NCI-H345 (cell line): Measurements from ENCODE around the gene GGA3.
"Not testable (repeated sequence)": the region's sequence is repeated elsewhere in the genome, so short reads cannot be mapped to it uniquely, and the experiment has no call there.

Experiments
- DNase-seq: peaks from one replicate; lab custom pipeline; 2025; lab: John Stamatoyannopoulos, UW

Gene GGA3

DNA sequence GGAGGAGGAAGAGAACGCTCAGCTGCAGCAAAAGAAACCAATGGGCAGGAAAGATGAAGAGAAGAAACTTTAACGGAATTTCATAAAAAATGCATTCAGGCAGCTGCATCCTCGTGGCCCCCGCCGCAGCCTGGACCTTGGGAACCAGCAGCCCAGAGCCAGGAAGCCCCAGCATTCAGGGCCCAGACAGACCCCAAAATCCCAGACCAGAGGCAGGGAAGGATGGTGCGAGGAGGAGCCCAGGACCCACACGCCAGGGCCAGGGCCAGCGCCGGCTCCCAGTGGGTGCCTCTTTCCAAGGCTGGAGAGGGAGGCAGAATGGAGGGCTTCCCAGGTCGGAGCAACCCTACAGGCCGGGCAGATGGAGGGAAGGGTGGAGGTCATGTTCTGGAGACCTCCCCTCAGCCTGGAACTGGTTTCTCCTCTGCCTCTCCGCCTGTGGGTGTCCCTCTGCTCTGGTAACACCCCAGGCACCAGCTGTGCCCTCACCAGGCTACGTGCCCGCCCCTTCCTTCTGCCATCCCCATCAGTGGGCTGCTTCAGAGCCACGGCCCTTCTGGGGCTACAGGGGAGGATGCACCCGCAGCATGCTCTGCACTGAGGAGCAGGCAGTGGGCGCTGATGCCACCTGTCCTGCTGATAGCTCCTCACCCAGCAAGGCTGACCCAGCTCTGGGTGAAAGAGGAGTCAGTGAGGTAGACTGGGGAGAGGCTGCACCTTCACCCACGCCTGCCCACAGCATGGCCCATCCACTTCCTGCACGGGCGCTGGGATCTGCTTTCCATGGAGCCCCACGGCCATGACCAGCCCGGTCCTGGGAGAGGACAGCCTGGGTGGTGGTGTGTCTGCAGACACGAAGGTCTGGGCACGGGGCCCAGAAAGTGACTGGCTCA lies 10.8 kb upstream of the GGA3 start:
- no peak for DNase-seq

GRCh38 chr17:75271233-75271954 lies 10.0 kb upstream of the GGA3 start:
- DNase-seq = peak; percentile 90

GRCh38 chr17:75270966-75271232 lies 9.5 kb upstream of the GGA3 start, which contains the start of gene MIF4GD:
MIF4GD (minus strand) TSS chr17:75271231; CDS start chr17:75270195, 1,036 bp downstream.
- DNase-seq = no peak

GRCh38 chr17:75270218-75270965 lies 9.0 kb upstream of the GGA3 start:
- DNase-seq = peak; percentile 74

GRCh38 chr17:75269844-75270217 lies 8.4 kb upstream of the GGA3 start:
- DNase-seq = no peak

- peak; percentile 23 for DNase-seq
Measured at GRCh38 chr17:75267411-75268232, 6.2 kb upstream of the GGA3 start.

- no peak for DNase-seq
Measured at GRCh38 chr17:75267153-75267410, 5.7 kb upstream of the GGA3 start.

DNA sequence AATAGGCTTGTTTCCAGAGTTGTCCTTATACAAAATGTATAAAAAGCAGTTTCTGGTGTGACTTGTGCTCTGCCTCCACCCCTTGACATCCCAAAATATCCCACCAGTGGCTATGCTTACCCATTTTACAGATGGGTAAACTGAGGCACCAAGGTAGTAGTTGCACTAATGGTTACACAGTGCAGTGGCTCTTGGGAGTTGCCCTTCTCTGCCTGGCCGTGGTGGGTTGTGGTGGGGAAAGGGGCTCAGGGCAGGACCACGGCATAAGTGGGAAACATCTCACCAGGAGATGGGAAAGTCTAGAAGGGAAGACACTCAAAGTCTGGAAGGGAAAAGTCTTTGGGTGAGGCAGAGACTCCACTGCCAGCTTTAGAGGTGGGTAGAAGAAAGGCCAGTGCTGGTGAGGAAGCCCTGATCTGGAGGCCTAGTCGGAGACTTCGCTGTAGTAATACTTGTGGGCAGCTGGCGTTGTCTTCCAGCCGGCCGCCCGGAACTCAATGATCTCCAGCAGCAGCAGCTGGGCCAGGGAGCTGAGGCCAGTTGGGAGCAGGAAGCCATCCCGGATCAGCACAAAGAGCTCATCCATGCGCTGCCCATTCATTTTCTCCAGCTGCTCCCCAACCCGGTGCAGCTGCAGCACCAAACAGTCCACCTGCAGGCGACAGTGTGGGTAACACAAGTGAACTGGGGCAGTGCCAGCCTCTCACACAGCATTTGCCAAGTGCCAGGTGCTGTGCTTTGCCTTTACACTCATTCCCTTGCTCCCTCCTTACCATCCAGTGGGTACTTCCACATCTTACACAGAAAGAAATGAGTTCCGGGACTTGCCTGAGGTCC lies 5.1 kb upstream of the GGA3 start:
- no peak for DNase-seq

GRCh38 chr17:75265614-75266315 lies 4.4 kb upstream of the GGA3 start:
- no peak for DNase-seq

DNA sequence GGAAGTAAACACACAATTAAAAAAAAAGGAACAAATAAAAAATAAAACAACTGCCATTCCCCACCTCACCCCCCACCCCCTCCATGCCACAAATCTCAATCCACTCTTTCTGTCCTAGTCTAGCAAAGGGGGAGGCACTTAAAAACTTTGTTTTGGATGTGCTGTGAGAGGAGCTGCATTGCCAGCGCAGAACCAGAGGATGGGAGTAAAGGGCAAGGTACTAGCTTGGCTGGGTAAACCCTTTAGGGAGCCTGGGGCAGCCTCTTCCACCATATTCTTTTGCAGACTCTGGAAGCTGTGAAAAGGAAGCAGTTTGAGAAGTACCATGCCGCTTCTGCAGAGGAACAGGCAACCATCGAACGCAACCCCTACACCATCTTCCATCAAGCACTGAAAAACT lies 1.6 kb upstream of the GGA3 start:
- no peak for DNase-seq

DNA sequence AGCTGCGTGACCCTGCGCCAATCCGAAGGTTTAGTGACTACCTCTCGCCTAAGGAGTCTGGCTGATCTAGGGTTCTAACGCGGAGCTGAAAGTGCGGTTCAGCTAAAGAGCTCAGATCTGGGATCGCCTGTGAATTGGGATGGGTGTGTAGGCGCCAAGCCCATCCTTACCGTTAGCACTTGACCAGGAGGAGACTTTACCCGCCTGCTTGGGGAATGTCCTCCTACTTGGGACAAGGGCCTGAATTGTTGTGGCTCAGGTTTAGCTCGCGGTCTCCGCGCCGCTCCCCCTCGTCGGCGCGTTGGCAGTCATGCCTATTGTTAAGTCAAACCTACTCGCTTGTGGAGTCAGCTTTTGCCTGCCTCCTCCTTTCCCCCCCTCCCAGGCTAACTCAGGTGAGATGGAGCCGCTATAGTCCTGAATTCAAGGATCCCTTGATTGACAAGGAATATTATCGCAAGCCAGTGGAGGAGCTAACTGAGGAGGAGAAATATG lies 753 bp upstream of the GGA3 start:
- DNase-seq = no peak

GRCh38 chr17:75260641-75261335 lies 618 bp downstream of the GGA3 start:
- no peak for DNase-seq

DNA sequence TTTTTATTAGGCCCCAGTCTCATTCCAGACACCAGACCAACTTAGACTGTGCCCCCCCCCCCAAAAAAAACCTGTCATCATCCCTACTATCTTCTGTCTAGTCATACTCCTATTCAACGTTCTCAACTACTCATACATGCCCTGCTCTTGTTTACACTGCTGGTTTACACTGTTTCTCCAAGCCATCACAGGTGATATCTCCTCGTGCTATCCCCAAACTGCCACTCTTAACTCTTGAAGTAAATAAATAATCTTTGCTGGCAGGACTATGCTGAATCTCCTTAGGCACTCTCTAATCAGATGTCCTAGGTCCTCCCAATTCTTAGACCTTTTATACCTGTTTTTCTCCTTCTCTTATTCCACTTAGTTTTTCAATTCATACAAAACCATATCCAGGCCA lies 4.2 kb downstream of the GGA3 start:
- DNase-seq = not testable (repeated sequence)

DNA sequence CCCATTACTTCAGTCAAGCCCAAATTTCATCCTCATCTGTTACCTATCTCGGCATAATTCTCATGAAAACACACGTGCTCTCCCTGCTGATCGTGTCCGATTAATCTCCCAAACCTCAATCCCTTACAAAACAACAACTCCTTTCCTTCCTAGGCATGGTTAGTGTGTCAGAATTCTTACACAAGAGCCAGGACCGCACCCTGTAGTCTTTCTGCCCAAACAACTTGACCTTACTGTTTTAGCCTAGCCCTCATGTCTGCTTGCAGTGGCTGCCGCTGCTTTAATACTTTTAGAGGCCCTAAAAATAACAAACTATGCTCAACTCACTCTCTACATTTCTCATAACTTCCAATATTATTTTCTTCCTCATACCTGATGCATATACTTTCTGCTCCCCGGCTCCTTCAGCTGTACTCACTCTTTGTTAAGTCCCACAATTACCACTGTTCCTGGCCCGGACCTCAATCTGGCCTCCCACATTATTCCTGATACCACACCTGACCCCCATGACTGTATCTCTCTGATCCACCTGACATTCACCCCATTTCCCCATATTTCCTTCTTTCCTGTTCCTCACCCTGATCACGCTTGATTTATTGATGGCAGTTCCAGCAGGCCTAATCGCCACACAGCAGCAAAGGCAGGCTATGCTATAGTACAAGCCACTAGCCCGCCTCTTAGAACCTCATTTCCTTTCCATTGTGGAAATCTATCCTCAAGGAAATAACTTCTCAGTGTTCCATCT lies 5.3 kb downstream of the GGA3 start:
- DNase-seq = not testable (repeated sequence)

DNA sequence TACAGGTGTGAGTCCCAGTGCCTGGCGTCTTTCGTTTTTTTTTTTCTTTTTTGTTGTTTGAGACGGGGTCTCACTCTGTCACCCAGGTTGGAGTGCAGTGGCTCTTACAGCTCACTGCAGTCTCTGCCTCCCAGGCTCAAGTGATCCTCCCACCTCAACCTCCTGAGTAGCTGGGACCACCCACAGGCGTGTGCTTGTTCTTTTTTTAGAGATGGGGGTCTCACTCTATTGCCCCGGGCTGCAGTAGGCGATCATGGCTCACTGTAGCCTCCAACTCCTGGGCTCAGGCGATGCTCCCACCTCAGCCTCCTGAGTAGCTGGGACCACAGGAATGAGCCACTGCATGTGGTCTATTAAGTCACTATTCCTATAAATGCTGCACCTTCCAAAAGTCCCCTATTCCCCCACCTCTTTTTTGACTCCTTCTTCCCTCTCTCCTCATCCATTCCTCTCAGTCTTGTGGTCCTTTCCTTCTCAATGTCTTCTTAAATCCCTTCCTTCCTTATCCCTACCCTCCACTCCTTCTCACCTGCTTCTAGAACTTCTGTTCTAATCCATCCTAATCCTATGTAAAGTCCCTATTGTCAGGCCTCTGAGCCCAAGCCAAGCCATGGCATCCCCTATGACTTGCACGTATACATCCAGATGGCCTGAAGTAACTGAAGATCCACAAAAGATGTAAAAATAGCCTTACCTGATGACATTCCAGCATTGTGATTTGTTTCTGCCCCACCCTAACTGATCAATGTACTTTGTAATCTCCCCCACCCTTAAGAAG lies 9.2 kb downstream of the GGA3 start:
- no peak for DNase-seq

DNA sequence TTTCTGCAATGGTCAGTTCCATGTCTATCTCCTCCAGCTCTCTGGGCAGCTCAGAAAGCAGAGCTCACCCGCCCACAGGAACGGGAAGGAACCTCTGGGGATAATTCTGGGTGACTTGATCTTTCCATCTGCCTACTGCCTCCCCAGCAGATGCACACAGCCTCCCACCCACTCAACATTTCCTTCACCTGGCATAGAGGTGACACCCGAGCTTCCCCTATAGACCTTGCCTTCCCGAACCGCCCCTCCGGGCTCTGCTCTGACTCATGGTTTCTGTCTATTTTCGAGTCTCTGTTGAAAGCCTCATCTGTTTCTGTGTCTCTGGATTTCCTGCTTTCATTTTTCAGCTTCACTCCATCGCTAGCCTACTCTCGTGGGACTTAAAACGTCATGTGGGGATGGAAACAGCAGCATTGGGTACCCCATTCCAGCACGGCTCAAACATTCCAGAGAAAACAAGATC lies 11.4 kb downstream of the GGA3 start:
- DNase-seq = no peak

- DNase-seq = no peak
Measured at GRCh38 chr17:75249564-75249963, 11.8 kb downstream of the GGA3 start.

DNA sequence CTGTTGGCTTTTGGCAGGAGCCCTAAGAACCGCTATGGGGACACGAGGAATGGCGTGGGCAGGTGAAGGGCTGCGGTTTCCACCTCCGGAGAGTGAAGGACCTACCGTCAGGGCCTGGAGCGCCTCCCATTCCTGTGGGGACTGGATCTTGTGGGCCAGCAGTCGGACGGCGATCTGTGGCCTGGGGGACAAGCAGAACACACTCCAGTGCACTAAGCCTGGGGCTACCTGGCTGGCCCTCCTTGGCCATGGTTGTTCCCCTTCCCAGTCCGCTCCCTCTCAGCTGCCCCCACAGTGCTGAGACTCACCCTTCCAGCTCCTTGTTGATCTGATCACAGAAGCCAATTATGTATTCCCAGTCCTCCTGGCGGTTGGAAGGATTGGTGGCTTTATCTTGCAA lies 15.0 kb downstream of the GGA3 start:
- no peak for DNase-seq
